Measurements from ENCODE around the gene TMEM242.

Gene TMEM242

GRCh38 chr6:157300006-157300405 is 23.3 kb downstream of the TMEM242 start:
- H3K79me2 ChIP-seq (ENCODE audit: control insufficient read depth, low read length) = no peaks in the 10 kb centered on the region
- peaks cover 10% of the 10 kb centered on the region for H3K4me1 ChIP-seq (ENCODE audit: control insufficient read depth, low read length)
- TF ChIP-seq, protein P1, sequence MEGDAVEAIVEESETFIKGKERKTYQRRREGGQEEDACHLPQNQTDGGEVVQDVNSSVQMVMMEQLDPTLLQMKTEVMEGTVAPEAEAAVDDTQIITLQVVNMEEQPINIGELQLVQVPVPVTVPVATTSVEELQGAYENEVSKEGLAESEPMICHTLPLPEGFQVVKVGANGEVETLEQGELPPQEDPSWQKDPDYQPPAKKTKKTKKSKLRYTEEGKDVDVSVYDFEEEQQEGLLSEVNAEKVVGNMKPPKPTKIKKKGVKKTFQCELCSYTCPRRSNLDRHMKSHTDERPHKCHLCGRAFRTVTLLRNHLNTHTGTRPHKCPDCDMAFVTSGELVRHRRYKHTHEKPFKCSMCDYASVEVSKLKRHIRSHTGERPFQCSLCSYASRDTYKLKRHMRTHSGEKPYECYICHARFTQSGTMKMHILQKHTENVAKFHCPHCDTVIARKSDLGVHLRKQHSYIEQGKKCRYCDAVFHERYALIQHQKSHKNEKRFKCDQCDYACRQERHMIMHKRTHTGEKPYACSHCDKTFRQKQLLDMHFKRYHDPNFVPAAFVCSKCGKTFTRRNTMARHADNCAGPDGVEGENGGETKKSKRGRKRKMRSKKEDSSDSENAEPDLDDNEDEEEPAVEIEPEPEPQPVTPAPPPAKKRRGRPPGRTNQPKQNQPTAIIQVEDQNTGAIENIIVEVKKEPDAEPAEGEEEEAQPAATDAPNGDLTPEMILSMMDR (IDR thresholded peaks at IDR 0.05; ENCODE audit: low read depth, low read length, poor library complexity, severe bottlenecking) = no peak
- TF ChIP-seq EZH2phosphoT487 (IDR thresholded peaks at IDR 0.05; ENCODE audit: borderline replicate concordance, low read length) = no peak
- no peak overlapping the region for H3K27ac ChIP-seq (ENCODE audit: low read depth, low read length)
- H3K27me3 ChIP-seq (ENCODE audit: control insufficient read depth, low read length) = no peaks in the 10 kb centered on the region
- no peak overlapping the region for H3K4me3 ChIP-seq (ENCODE audit: low read length)
- no peaks in the 10 kb centered on the region for H4K20me1 ChIP-seq (ENCODE audit: control insufficient read depth, insufficient read depth, low read depth, low read length)
- H3K4me2 ChIP-seq (ENCODE audit: low read length) = no peak overlapping the region
- H3K9me3 ChIP-seq (ENCODE audit: control insufficient read depth, insufficient read depth, low read length) = no peaks in the 10 kb centered on the region
- H3K36me3 ChIP-seq (ENCODE audit: control insufficient read depth, low read length) = no peaks in the 10 kb centered on the region
- no peaks in the 10 kb centered on the region for H3K9me2 ChIP-seq (replicated peaks; ENCODE audit: control insufficient read depth, low read length)
- no peaks in the 10 kb centered on the region for H3F3A ChIP-seq (ENCODE audit: control insufficient read depth, insufficient read depth)

DNA sequence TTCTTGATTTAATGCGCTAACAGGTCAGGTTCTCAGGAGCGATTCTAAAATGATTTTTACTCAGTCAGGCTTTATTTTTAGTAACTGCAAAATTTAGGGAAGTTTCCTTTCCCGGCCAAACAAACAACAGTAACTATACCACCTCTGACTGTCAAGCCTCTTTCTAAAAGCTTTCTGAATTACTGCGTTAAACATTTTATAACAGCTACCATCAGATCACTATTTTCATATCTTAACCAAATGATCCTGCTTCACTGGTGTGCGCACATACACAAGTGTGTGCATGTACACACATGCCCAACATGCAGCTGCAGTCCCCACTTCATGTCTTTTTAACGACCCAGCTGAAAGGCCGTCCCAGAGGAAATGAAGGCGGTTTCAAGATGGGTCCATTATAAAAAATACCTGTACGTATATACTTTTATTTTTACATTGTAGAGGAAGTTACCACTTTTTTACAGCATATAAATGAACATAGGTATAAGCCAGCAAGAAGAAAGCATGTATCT is 25.0 kb downstream of the TMEM242 start:
- Histone ChIP-seq H3F3A (ENCODE audit: control insufficient read depth, insufficient read depth) (no peaks in the 10 kb centered on the region), H4K20me1 (ENCODE audit: control insufficient read depth, insufficient read depth, low read depth, low read length) (no peaks in the 10 kb centered on the region), H3K27me3 (ENCODE audit: control insufficient read depth, low read length) (no peaks in the 10 kb centered on the region), H3K27ac (ENCODE audit: low read depth, low read length) (no peak overlapping the region), H3K4me1 (ENCODE audit: control insufficient read depth, low read length) (peaks cover 5% of the 10 kb centered on the region), H3K79me2 (ENCODE audit: control insufficient read depth, low read length) (no peaks in the 10 kb centered on the region), H3K9me2 (replicated peaks; ENCODE audit: control insufficient read depth, low read length) (no peaks in the 10 kb centered on the region), H3K9me3 (ENCODE audit: control insufficient read depth, insufficient read depth, low read length) (no peaks in the 10 kb centered on the region), H3K36me3 (ENCODE audit: control insufficient read depth, low read length) (no peaks in the 10 kb centered on the region), H3K4me3 (ENCODE audit: low read length) (no peak overlapping the region), H3K4me2 (ENCODE audit: low read length) (no peak overlapping the region)
- no peak for TF ChIP-seq EZH2phosphoT487 (IDR thresholded peaks at IDR 0.05; ENCODE audit: borderline replicate concordance, low read length)
- TF ChIP-seq, protein P1 (IDR thresholded peaks at IDR 0.05; ENCODE audit: low read depth, low read length, poor library complexity, severe bottlenecking) = no peak

- no peaks in the 10 kb centered on the region for H4K20me1 ChIP-seq (ENCODE audit: control insufficient read depth, insufficient read depth, low read depth, low read length)
- H3K4me1 ChIP-seq (ENCODE audit: control insufficient read depth, low read length) = peaks cover 5% of the 10 kb centered on the region
- TF ChIP-seq, protein P1 (IDR thresholded peaks at IDR 0.05; ENCODE audit: low read depth, low read length, poor library complexity, severe bottlenecking) = no peak
- TF ChIP-seq EZH2phosphoT487 (IDR thresholded peaks at IDR 0.05; ENCODE audit: borderline replicate concordance, low read length) = no peak
- H3K36me3 ChIP-seq (ENCODE audit: control insufficient read depth, low read length) = no peaks in the 10 kb centered on the region
- no peaks in the 10 kb centered on the region for H3K27me3 ChIP-seq (ENCODE audit: control insufficient read depth, low read length)
- H3K27ac ChIP-seq (ENCODE audit: low read depth, low read length) = no peak overlapping the region
- no peaks in the 10 kb centered on the region for H3K9me2 ChIP-seq (replicated peaks; ENCODE audit: control insufficient read depth, low read length)
- H3F3A ChIP-seq (ENCODE audit: control insufficient read depth, insufficient read depth) = no peaks in the 10 kb centered on the region
- no peak overlapping the region for H3K4me3 ChIP-seq (ENCODE audit: low read length)
- H3K4me2 ChIP-seq (ENCODE audit: low read length) = no peak overlapping the region
- H3K9me3 ChIP-seq (ENCODE audit: control insufficient read depth, insufficient read depth, low read length) = no peaks in the 10 kb centered on the region
- no peaks in the 10 kb centered on the region for H3K79me2 ChIP-seq (ENCODE audit: control insufficient read depth, low read length)
These were observed 28.7 kb downstream of the TMEM242 start for GRCh38 chr6:157294654-157295053.

Measured in DOHH2 (cell line).